ENCODE data around the gene UBA1.

GRCh38 chrX:47204970-47205369 is 11.3 kb downstream of the UBA1 start:
- TF ChIP-seq POLR2A (IDR thresholded peaks at IDR 0.05): no peak
- no peak for TF ChIP-seq CTCF (IDR thresholded peaks at IDR 0.05)
